NCI-H128 (cell line): ENCODE results near the gene KRT6B.

ENCODE experiments used
- DNase-seq: peaks from one replicate; lab custom pipeline; 2025; ENCODE audit not compliant: unreplicated experiment; lab: John Stamatoyannopoulos, UW

Gene KRT6B

GRCh38 chr12:52437508-52437907, 14.4 kb downstream of the KRT6B start:
- no peak for DNase-seq

- no peak for DNase-seq
These were observed 15.0 kb downstream of the KRT6B start for GRCh38 chr12:52436828-52437474.

- no peak for DNase-seq
These were observed 15.7 kb downstream of the KRT6B start for GRCh38 chr12:52436000-52436827.

- no peak for DNase-seq
These were observed 16.3 kb downstream of the KRT6B start for GRCh38 chr12:52435659-52435999.

- no peak for DNase-seq
These were observed 17.0 kb downstream of the KRT6B start for GRCh38 chr12:52434760-52435530.

- DNase-seq: no peak
These were observed 17.7 kb downstream of the KRT6B start, which contains the start of gene KRT75 for GRCh38 chr12:52434081-52434733. Gene KRT75 (minus strand): TSS chr12:52434371. CDS start chr12:52434304, 67 bp downstream.

GRCh38 chr12:52433501-52434080, 18.4 kb downstream of the KRT6B start:
- no peak for DNase-seq

- no peak for DNase-seq
These were observed 19.3 kb downstream of the KRT6B start for GRCh38 chr12:52432559-52433207.

GRCh38 chr12:52428121-52428520, 23.8 kb downstream of the KRT6B start:
- DNase-seq: no peak

- DNase-seq: no peak
These were observed 24.9 kb downstream of the KRT6B start for GRCh38 chr12:52427083-52427482.

- DNase-seq: no peak
These were observed 25.9 kb downstream of the KRT6B start for GRCh38 chr12:52426034-52426433.

- no peak for DNase-seq
These were observed 26.5 kb downstream of the KRT6B start for GRCh38 chr12:52425466-52425865.

GRCh38 chr12:52423661-52424500, 28.1 kb downstream of the KRT6B start:
- DNase-seq: peak; percentile 8

- no peak for DNase-seq
These were observed 28.9 kb downstream of the KRT6B start for GRCh38 chr12:52423035-52423434.

- no peak for DNase-seq
These were observed 32.3 kb downstream of the KRT6B start for GRCh38 chr12:52419656-52420055.

- DNase-seq: no peak
These were observed 33.3 kb downstream of the KRT6B start for GRCh38 chr12:52418576-52419110.

- no peak for DNase-seq
These were observed 34.2 kb downstream of the KRT6B start for GRCh38 chr12:52417740-52418139.

- no peak for DNase-seq
These were observed 35.2 kb downstream of the KRT6B start for GRCh38 chr12:52416795-52417194.
